A673 (cell line): ENCODE results near the gene FBXO3. TPM values are rescaled to one million over a fixed set of nuclear protein-coding genes. Genes with fewer than 3 reads are reported as not detected.

Experiments used
- BruUV-seq: library from RNA; stranded (reverse); fragments of 400-500 nt; replicated peaks from 2 replicates; lab custom pipeline; 2021; lab: Mats Ljungman, UMichigan
- CTCF ChIA-PET: fragments of 300-600 bp; sonication (Branson Sonifier 250); formaldehyde crosslinking; loops from one replicate; lab custom pipeline; 2022; ENCODE audit warnings: antibody characterized with exemption; lab: Charles Lee
- POLR2A ChIA-PET: fragments of 300-600 bp; sonication (Branson Sonifier 250); formaldehyde crosslinking; loops from one replicate; lab custom pipeline; 2022; ENCODE audit warnings: antibody characterized with exemption; ENCODE audit not compliant: low non-redundant PET; lab: Charles Lee
- DNase-seq: peaks from one replicate; pipeline ENCODE4 v3.0.0-alpha.2; 2015; ENCODE audit warnings: low spot score
- H3K27ac ChIP-seq: fragments of 200-600 bp; sonication (generic); 2 replicates; pipeline ENCODE4 v1.5.1; 2016; ENCODE audit warnings: mixed run types, low read depth, mild to moderate bottlenecking, mixed read lengths, antibody characterized with exemption, low read length; ENCODE audit not compliant: poor library complexity, severe bottlenecking
- H3K27me3 ChIP-seq: fragments of 200-600 bp; sonication (generic); replicated peaks from 2 replicates; pipeline ENCODE4 v1.6.1; 2017; ENCODE audit warnings: mixed run types, low read depth, mild to moderate bottlenecking, mixed read lengths, antibody characterized with exemption, low read length; ENCODE audit not compliant: insufficient read depth, poor library complexity
- H3K36me3 ChIP-seq: fragments of 200-600 bp; sonication (generic); 2 replicates; pipeline ENCODE4 v1.6.1; 2016; ENCODE audit warnings: mixed run types, mild to moderate bottlenecking, mixed read lengths, antibody characterized with exemption, low read length; ENCODE audit not compliant: insufficient read depth, poor library complexity, severe bottlenecking
- H3K4me1 ChIP-seq: fragments of 200-600 bp; sonication (generic); 2 replicates; pipeline ENCODE4 v1.6.1; 2017; ENCODE audit warnings: mixed run types, mild to moderate bottlenecking, mixed read lengths, antibody characterized with exemption, low read length; ENCODE audit not compliant: insufficient read depth, poor library complexity, severe bottlenecking
- H3K4me3 ChIP-seq: fragments of 200-600 bp; sonication (generic); 2 replicates; pipeline ENCODE4 v1.5.1; 2016; ENCODE audit warnings: low read depth, mixed run types, mild to moderate bottlenecking, mixed read lengths, low read length; ENCODE audit not compliant: poor library complexity, severe bottlenecking
- H3K9me3 ChIP-seq: fragments of 200-600 bp; sonication (generic); 2 replicates; pipeline ENCODE4 v1.6.1; 2016; ENCODE audit warnings: mixed run types, low read depth, mild to moderate bottlenecking, mixed read lengths, antibody characterized with exemption, low read length; ENCODE audit not compliant: poor library complexity, severe bottlenecking
- EZH2 ChIP-seq: fragments of 200-600 bp; sonication (generic); IDR thresholded peaks from 2 replicates; pipeline ENCODE4 v1.6.1; 2017; ENCODE audit warnings: borderline replicate concordance, low read depth, mild to moderate bottlenecking, mixed read lengths, antibody characterized with exemption, low read length; ENCODE audit not compliant: poor library complexity, severe bottlenecking
- intact Hi-C: fragments of 100-400 bp; cut with micrococcal nuclease; formaldehyde crosslinking; loops from one replicate; pipeline ENCODE4 v1.10.0; 2022; ENCODE audit not compliant: unreplicated experiment
- total RNA-seq: library from RNA; stranded (reverse); gene quantifications from 2 replicates; pipeline ENCODE4 v1.2.3, GENCODE V29; 2021
- TF ChIP-seq, protein P1 (sequence below): fragments of 300-800, 200-600 bp; sonication (generic); conservative IDR thresholded peaks from 2 replicates; pipeline ENCODE4 v1.5.1; 2017; ENCODE audit warnings: low read depth, mild to moderate bottlenecking, antibody characterized with exemption, low read length, moderate library complexity, mixed read lengths

The FBXO3 gene
- total RNA-seq, 1 experiment from 2014 or later: 59.2 TPM

DNA sequence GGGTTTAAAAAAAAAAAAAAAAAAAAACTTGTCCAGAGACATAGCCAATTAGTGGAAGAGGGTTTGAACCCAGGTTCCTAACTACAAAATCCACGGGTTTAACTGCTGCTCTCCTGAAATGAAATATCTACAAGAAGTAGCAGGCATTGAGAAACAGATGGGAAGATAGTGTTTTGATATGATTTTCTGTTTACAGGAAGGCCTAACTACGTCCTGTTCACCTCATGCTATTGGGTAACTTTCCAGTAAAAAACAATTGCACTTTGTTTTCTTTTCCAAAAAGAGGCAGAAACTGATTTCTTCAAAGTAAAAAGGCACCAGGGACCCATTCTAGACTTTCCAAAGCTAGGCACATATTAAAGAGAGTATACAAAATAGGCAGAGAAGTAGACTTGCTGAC is 67.8 kb downstream of the FBXO3 start:
- TF ChIP-seq EZH2: no peak
- TF ChIP-seq, protein P1, sequence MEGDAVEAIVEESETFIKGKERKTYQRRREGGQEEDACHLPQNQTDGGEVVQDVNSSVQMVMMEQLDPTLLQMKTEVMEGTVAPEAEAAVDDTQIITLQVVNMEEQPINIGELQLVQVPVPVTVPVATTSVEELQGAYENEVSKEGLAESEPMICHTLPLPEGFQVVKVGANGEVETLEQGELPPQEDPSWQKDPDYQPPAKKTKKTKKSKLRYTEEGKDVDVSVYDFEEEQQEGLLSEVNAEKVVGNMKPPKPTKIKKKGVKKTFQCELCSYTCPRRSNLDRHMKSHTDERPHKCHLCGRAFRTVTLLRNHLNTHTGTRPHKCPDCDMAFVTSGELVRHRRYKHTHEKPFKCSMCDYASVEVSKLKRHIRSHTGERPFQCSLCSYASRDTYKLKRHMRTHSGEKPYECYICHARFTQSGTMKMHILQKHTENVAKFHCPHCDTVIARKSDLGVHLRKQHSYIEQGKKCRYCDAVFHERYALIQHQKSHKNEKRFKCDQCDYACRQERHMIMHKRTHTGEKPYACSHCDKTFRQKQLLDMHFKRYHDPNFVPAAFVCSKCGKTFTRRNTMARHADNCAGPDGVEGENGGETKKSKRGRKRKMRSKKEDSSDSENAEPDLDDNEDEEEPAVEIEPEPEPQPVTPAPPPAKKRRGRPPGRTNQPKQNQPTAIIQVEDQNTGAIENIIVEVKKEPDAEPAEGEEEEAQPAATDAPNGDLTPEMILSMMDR: no peak
- peaks cover 17% of the 10 kb centered on the region for H3K36me3 ChIP-seq

DNA sequence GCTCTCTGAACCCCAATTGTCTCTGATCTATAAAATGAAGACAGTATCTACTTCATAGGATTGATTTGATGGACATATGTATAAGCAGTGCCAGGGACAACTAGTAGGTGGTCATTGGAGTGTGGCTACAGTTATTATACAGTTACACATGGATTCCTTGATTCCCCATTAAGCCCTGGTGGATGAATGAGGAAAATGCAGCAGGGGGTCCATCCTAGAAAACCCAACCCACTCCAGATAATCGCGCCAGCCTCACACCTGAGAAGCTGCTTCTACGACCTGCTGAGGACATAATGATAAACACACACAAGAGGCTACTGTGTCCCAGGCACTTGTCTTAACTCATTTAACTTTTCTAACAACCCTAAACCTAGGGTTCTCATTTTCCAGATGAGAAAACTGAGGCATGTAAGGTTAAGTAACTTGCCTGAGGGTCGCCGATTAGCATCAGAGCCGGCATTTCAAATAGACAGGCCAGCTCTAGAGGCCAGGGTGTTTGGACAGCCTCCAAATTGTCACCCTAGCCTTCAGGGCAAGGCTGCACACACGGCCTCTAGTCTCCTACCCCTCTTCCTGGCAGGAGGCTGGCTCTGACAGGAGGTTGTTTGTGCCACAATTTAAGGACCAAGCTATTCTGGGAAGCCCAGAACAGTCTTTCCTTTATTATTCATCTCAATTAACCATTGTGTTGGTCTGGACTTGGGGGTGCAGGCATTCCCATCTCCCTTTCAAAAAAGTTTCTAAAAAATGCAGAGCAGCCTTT is 69.9 kb downstream of the FBXO3 start:
- H3K36me3 ChIP-seq: peaks cover 7% of the 10 kb centered on the region
- ChIA-PET POLR2A (no interaction called here), CTCF (no interaction called here)
- no peaks in the 10 kb centered on the region for H3K27me3 ChIP-seq
- H3K9me3 ChIP-seq: no peaks in the 10 kb centered on the region
- intact Hi-C loops: loop anchor here (5.0 kb wide), 1 partner anchor 123 kb away; no protein-coding TSS in a partner anchor
- TF ChIP-seq EZH2: no peak
- TF ChIP-seq, protein P1: no peak
- peaks cover 23% of the 10 kb centered on the region for H3K4me1 ChIP-seq
- no TSS peak for BruUV-seq
- no peak overlapping the region for H3K27ac ChIP-seq
- DNase-seq: no peak
- no peak overlapping the region for H3K4me3 ChIP-seq

More for the DNA sequence above, 67.8 kb downstream of the FBXO3 start:
- ChIA-PET CTCF (interaction anchor here (1.1 kb wide), 1 partner anchor 36 kb away, joined by 3 read pairs; no protein-coding TSS in a partner anchor), POLR2A (interaction anchor here (0.7 kb wide), 1 partner anchor 45 kb away, joined by 3 read pairs; no protein-coding TSS in a partner anchor)
- Histone ChIP-seq H3K4me1 (peaks cover 8% of the 10 kb centered on the region), H3K27me3 (no peaks in the 10 kb centered on the region), H3K9me3 (no peaks in the 10 kb centered on the region), H3K4me3 (no peak overlapping the region), H3K27ac (no peak overlapping the region)
- BruUV-seq: no TSS peak
- DNase-seq: no peak
- intact Hi-C loops: no loop called here

DNA sequence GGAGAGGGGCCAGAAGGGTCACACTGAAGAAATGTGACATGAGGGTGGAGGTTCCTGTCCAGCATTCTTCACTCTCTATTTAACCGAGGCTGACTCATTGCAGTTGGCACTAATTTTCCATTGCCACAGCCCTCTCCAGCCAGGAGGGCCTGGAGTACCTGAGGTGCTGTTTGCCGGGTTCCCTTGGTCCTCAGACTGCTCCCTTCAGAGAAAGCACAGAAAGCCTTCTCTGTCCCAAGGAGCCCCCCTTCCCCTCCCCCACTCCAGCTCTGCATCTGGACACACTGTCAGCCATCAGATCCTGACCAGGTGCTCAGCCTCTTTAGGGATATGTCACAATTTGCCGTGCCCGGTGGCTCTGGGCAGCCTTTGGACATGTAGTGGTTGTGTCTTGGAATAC is 70.5 kb downstream of the FBXO3 start:
- POLR2A ChIA-PET: no interaction called here
- peaks cover 23% of the 10 kb centered on the region for H3K4me1 ChIP-seq

More for the DNA sequence above, 70.5 kb downstream of the FBXO3 start:
- Histone ChIP-seq H3K36me3 (peaks cover 2% of the 10 kb centered on the region), H3K4me3 (no peak overlapping the region), H3K9me3 (no peaks in the 10 kb centered on the region), H3K27me3 (no peaks in the 10 kb centered on the region), H3K27ac (no peak overlapping the region)
- BruUV-seq: no TSS peak
- TF ChIP-seq, protein P1: no peak
- no peak for TF ChIP-seq EZH2
- no peak for DNase-seq
- intact Hi-C loops: loop anchor here (5.0 kb wide), 1 partner anchor 124 kb away; no protein-coding TSS in a partner anchor
- CTCF ChIA-PET: no interaction called here
